SK-N-SH (cell line): ENCODE measurements around the gene DSCAML1. TPM values are rescaled to one million over a fixed set of nuclear protein-coding genes. Genes with fewer than 3 reads are reported as not detected.

ENCODE experiments used
- CTCF ChIA-PET: fragments of 300-600, 350-600 bp; formaldehyde crosslinking; extraction: SDS; loops from one replicate; lab custom pipeline; 2021; lab: Yijun Ruan, JAX
- POLR2A ChIA-PET: fragments of 350-600 bp; sonication (Branson Sonifier 250); formaldehyde crosslinking; extraction: SDS; loops from one replicate; lab custom pipeline; 2020; ENCODE audit warnings: antibody characterized with exemption, inconsistent platforms; lab: Yijun Ruan, JAX
- DNase-seq: peaks from one replicate; pipeline ENCODE4 v3.0.0; 2012
- H2AFZ ChIP-seq: fragments of 200-600 bp; sonication (generic); 2 replicates; pipeline ENCODE4 v1.8.1; 2016; ENCODE audit warnings: antibody characterized with exemption, mild to moderate bottlenecking, low read depth
- H3F3A ChIP-seq: fragments of 200-600 bp; sonication (generic); replicated peaks from 2 replicates; pipeline ENCODE3; 2016; ENCODE audit warnings: antibody characterized with exemption, mild to moderate bottlenecking; ENCODE audit not compliant: insufficient read depth
- H3K27ac ChIP-seq, 2 experiments: fragments of 200-500 bp in 1 of 2; fragments of 200-600 bp in 1 of 2; sonication (Bioruptor generic) in 1 of 2; sonication (generic), shearing (Covaris generic) in 1 of 2; 2 replicates each; pipeline versions ENCODE4 v1.5.1 to v1.6.1; 2014 to 2016; ENCODE audit warnings: low read depth in 2 of 2, inconsistent platforms in 1 of 2, low read length in 1 of 2, mild to moderate bottlenecking in 1 of 2, mixed read lengths in 1 of 2
- H3K27me3 ChIP-seq: fragments of 200-600 bp; sonication (generic), shearing (Covaris generic); 2 replicates; pipeline ENCODE4 v1.6.1; 2016; ENCODE audit warnings: mixed run types; ENCODE audit not compliant: insufficient read depth
- H3K36me3 ChIP-seq, 2 experiments: fragments of 200-500 bp in 1 of 2; fragments of 200-600 bp in 1 of 2; sonication (Bioruptor generic) in 1 of 2; sonication (generic) in 1 of 2; replicated peaks in 1 of 2; 2 replicates each; pipeline versions ENCODE3 to v1.5.1; 2014 to 2016; ENCODE audit warnings: low read length in 1 of 2, mild to moderate bottlenecking in 1 of 2; ENCODE audit not compliant: insufficient read depth in 2 of 2, control insufficient read depth in 1 of 2
- H3K4me1 ChIP-seq, 2 experiments: fragments of 200-500 bp in 1 of 2; fragments of 200-600 bp in 1 of 2; sonication (Bioruptor generic) in 1 of 2; sonication (generic), shearing (Covaris generic) in 1 of 2; 2 replicates each; pipeline versions ENCODE4 v1.5.1 to v1.6.1; 2014 to 2016; ENCODE audit warnings: low read depth in 1 of 2, low read length in 1 of 2, mixed run types in 1 of 2; ENCODE audit not compliant: insufficient read depth in 2 of 2, control insufficient read depth in 1 of 2
- H3K4me2 ChIP-seq: fragments of 200-600 bp; sonication (generic), shearing (Covaris generic); 2 replicates; pipeline ENCODE4 v1.6.1; 2017; ENCODE audit warnings: mixed run types
- H3K4me3 ChIP-seq, 2 experiments: fragments of 200-500 bp in 1 of 2; fragments of 200-600 bp in 1 of 2; sonication (Bioruptor generic) in 1 of 2; sonication (generic), shearing (Covaris generic) in 1 of 2; 2 replicates each; pipeline versions ENCODE4 v1.5.1 to v1.8.1; 2014 to 2016; ENCODE audit warnings: low read depth in 2 of 2, inconsistent platforms in 1 of 2, low read length in 1 of 2, mild to moderate bottlenecking in 1 of 2, mixed read lengths in 1 of 2, moderate library complexity in 1 of 2
- H3K79me2 ChIP-seq: fragments of 200-600 bp; sonication (generic); 2 replicates; pipeline ENCODE4 v1.8.1; 2017; ENCODE audit warnings: mild to moderate bottlenecking; ENCODE audit not compliant: insufficient read depth
- H3K9ac ChIP-seq: fragments of 200-600 bp; sonication (generic); 2 replicates; pipeline ENCODE4 v1.6.1; 2017; ENCODE audit warnings: mixed run types
- H3K9me2 ChIP-seq: fragments of 200-600 bp; sonication (generic); 2 replicates; pipeline ENCODE4 v1.6.1; 2017; ENCODE audit warnings: mixed run types
- H3K9me3 ChIP-seq: fragments of 200-600 bp; sonication (generic); 2 replicates; pipeline ENCODE4 v1.6.1; 2017; ENCODE audit warnings: mixed run types, mild to moderate bottlenecking, moderate library complexity
- H4K20me1 ChIP-seq: fragments of 200-600 bp; sonication (generic); 2 replicates; pipeline ENCODE4 v1.6.1; 2017; ENCODE audit warnings: mild to moderate bottlenecking, mixed run types; ENCODE audit not compliant: insufficient read depth
- CHD2 ChIP-seq: fragments of 150-350 bp; IDR thresholded peaks from 2 replicates; pipeline ENCODE4 v1.6.1; 2018; ENCODE audit warnings: low read length; ENCODE audit not compliant: partially characterized antibody
- GABPA ChIP-seq: IDR thresholded peaks from 2 replicates; pipeline ENCODE4 v1.4.0; 2012; ENCODE audit warnings: low read depth, mild to moderate bottlenecking
- GATA2 ChIP-seq: sonication (generic); formaldehyde crosslinking; IDR thresholded peaks from 2 replicates; pipeline ENCODE4 v1.5.0; 2020; ENCODE audit warnings: mild to moderate bottlenecking, missing genetic modification reagents
- JUND ChIP-seq: IDR thresholded peaks from 2 replicates; pipeline ENCODE4 v1.4.0; 2012
- SIN3A ChIP-seq: IDR thresholded peaks from 2 replicates; pipeline ENCODE4 v1.6.1; 2012; ENCODE audit warnings: low read depth, mild to moderate bottlenecking, low read length, moderate library complexity, borderline replicate concordance
- YY1 ChIP-seq: IDR thresholded peaks from 2 replicates; pipeline ENCODE4 v1.4.0; 2012; ENCODE audit warnings: low read depth, mild to moderate bottlenecking
- WGBS: methylation state at CpG from one replicate; pipeline ENCODE4 v1.1.6; 2017; ENCODE audit warnings: low lambda C conversion rate; 5-methylcytosine and 5-hydroxymethylcytosine counted together
- polyA plus RNA-seq, 3 experiments: library from polyadenylated mRNA; depleted of rRNA; stranded (reverse); fragments of >200 nt; gene quantifications; 2 replicates each; pipeline ENCODE4 v1.2.3, GENCODE V29; 2012
- TF ChIP-seq, protein P1 (sequence below): IDR thresholded peaks from 2 replicates; pipeline ENCODE4 v1.4.0; 2012; ENCODE audit warnings: low read depth, borderline replicate concordance
- TF ChIP-seq, protein P2 (sequence below): fragments of 200-600 bp; sonication (generic); IDR thresholded peaks from 2 replicates; pipeline ENCODE4 v1.6.1; 2017; ENCODE audit warnings: antibody characterized with exemption, mild to moderate bottlenecking, moderate library complexity
- TF ChIP-seq, protein P3 (sequence below): fragments of 150-350 bp; IDR thresholded peaks from 2 replicates; pipeline ENCODE4 v1.6.1; 2017; ENCODE audit warnings: antibody characterized with exemption, low read length, low read depth, borderline replicate concordance

DSCAML1 gene
- polyA plus RNA-seq, 1 of the 3 experiments (the other 2 are of a cell fraction), result not detected

DNA sequence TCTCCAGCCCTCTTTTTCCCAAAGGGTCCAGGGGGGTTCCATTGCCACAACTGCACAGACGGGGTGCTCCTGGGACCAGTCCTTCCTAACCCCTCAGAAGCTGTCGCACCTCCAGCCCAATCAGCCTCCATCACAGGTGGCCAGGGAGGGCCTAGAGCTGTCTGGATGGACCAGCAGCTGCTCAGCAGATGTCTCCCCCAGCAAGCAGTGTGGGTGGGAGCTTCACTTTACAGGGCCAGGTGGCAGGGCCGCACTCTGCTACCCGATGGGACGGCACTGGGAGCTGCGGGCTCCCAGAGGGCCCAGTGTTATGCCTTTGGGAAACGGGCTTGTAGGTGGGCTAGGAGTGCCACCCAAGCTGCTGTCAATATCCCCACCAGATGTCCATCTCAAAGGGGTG, 120.5 kb downstream of the DSCAML1 start:
- Histone ChIP-seq H3F3A (no peaks in the 10 kb centered on the region), H3K9me3 (no peaks in the 10 kb centered on the region), H3K4me2 (no peak overlapping the region), H3K4me3 (no peak overlapping the region), H3K36me3 (no peaks in the 10 kb centered on the region), H3K9ac (no peak overlapping the region), H3K4me1 (peaks cover 0 to 29% of the 10 kb centered on the region in 2 experiments; a peak in 2 of 4 replicates), H3K9me2 (no peaks in the 10 kb centered on the region), H3K27ac (no peak overlapping the region), H4K20me1 (no peaks in the 10 kb centered on the region), H3K27me3 (peaks cover 6% of the 10 kb centered on the region; the same call in 1 of the 2 replicates), H2AFZ (no peak overlapping the region), H3K79me2 (no peaks in the 10 kb centered on the region)
- CTCF ChIA-PET, result interaction anchor here (0.8 to 1.9 kb wide), 6 partner anchors 111 to 250 kb away, joined by 3 to 7 read pairs (median 5); no protein-coding TSS in a partner anchor
- POLR2A ChIA-PET, result no interaction called here
- TF ChIP-seq, protein P1, sequence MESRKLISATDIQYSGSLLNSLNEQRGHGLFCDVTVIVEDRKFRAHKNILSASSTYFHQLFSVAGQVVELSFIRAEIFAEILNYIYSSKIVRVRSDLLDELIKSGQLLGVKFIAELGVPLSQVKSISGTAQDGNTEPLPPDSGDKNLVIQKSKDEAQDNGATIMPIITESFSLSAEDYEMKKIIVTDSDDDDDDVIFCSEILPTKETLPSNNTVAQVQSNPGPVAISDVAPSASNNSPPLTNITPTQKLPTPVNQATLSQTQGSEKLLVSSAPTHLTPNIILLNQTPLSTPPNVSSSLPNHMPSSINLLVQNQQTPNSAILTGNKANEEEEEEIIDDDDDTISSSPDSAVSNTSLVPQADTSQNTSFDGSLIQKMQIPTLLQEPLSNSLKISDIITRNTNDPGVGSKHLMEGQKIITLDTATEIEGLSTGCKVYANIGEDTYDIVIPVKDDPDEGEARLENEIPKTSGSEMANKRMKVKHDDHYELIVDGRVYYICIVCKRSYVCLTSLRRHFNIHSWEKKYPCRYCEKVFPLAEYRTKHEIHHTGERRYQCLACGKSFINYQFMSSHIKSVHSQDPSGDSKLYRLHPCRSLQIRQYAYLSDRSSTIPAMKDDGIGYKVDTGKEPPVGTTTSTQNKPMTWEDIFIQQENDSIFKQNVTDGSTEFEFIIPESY, result no peak
- TF ChIP-seq SIN3A, result no peak
- TF ChIP-seq, protein P2, sequence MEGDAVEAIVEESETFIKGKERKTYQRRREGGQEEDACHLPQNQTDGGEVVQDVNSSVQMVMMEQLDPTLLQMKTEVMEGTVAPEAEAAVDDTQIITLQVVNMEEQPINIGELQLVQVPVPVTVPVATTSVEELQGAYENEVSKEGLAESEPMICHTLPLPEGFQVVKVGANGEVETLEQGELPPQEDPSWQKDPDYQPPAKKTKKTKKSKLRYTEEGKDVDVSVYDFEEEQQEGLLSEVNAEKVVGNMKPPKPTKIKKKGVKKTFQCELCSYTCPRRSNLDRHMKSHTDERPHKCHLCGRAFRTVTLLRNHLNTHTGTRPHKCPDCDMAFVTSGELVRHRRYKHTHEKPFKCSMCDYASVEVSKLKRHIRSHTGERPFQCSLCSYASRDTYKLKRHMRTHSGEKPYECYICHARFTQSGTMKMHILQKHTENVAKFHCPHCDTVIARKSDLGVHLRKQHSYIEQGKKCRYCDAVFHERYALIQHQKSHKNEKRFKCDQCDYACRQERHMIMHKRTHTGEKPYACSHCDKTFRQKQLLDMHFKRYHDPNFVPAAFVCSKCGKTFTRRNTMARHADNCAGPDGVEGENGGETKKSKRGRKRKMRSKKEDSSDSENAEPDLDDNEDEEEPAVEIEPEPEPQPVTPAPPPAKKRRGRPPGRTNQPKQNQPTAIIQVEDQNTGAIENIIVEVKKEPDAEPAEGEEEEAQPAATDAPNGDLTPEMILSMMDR, result no peak
- TF ChIP-seq CHD2, result no peak
- no peak for TF ChIP-seq JUND
- TF ChIP-seq GATA2 (CRISPR knock-in tag), result peak; percentile 39; the same call in 1 of the 2 replicates
- no peak for TF ChIP-seq GABPA
- WGBS, result 75% methylated on average over 6 of the region's 7 CpGs
- peak; percentile 50 for DNase-seq

DNA sequence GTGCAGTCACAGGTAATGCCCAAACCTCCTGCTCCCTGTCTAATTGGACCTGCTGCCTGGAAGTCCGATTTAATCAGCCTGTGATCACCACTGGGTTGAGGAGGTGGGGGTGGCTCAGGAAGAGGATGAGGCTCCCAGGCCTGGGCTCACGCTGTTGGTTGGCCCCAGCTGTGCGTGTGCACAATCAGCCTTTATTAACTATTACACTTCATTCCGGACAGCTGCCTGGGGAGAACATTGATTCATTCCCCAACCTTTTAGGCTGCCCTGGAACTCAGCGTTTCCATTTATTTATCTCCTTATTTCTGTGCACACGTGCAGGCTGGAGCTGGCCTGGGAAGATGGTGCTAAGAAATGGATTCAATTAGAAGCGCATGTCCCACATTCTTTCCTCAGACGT, 123.4 kb downstream of the DSCAML1 start:
- Histone ChIP-seq H2AFZ (no peak overlapping the region), H4K20me1 (no peaks in the 10 kb centered on the region), H3K36me3 (no peaks in the 10 kb centered on the region), H3K4me1 (peaks cover 0 to 22% of the 10 kb centered on the region in 2 experiments; a peak in 2 of 4 replicates), H3K9ac (no peak overlapping the region), H3K4me3 (no peak overlapping the region), H3K4me2 (no peak overlapping the region), H3K27ac (no peak overlapping the region), H3K9me2 (no peaks in the 10 kb centered on the region), H3K79me2 (no peaks in the 10 kb centered on the region), H3K27me3 (peaks cover 6% of the 10 kb centered on the region; the same call in 1 of the 2 replicates), H3K9me3 (no peaks in the 10 kb centered on the region), H3F3A (no peaks in the 10 kb centered on the region)
- CTCF ChIA-PET, result interaction anchor here (1.6 kb wide), 1 partner anchor 145 kb away, joined by 5 read pairs; no protein-coding TSS in a partner anchor
- 35% methylated on average over 8 of the region's 8 CpGs for WGBS
- POLR2A ChIA-PET, result no interaction called here
- TF ChIP-seq GATA2 (CRISPR knock-in tag), result 0 out of 2 replicates have a peak, but pooled peaks have one; percentile 33
- no peak for TF ChIP-seq YY1
- TF ChIP-seq, protein P3, sequence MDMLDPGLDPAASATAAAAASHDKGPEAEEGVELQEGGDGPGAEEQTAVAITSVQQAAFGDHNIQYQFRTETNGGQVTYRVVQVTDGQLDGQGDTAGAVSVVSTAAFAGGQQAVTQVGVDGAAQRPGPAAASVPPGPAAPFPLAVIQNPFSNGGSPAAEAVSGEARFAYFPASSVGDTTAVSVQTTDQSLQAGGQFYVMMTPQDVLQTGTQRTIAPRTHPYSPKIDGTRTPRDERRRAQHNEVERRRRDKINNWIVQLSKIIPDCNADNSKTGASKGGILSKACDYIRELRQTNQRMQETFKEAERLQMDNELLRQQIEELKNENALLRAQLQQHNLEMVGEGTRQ, result no peak
- no peak for DNase-seq
